ENCODE data around the gene CIPC.

CIPC gene

GRCh38 chr14:77071938-77072388 lies 26.1 kb upstream of the CIPC start:
- no peak for DNase-seq

- DNase-seq, result no peak
Observed at GRCh38 chr14:77074969-77075368, 23.1 kb upstream of the CIPC start.

- DNase-seq, result no peak
Observed at GRCh38 chr14:77076113-77076631, 21.9 kb upstream of the CIPC start.

- DNase-seq, result no peak
Observed at GRCh38 chr14:77077040-77077439, 21.0 kb upstream of the CIPC start.

GRCh38 chr14:77082356-77082755 lies 15.7 kb upstream of the CIPC start:
- no peak for DNase-seq

GRCh38 chr14:77083082-77083481 lies 15.0 kb upstream of the CIPC start:
- DNase-seq, result no peak

- DNase-seq, result no peak
Observed at GRCh38 chr14:77084985-77085384, 13.1 kb upstream of the CIPC start.

- DNase-seq, result no peak
Observed at GRCh38 chr14:77085538-77085937, 12.5 kb upstream of the CIPC start.

GRCh38 chr14:77086017-77086727 lies 11.9 kb upstream of the CIPC start:
- DNase-seq, result no peak

- DNase-seq, result no peak
Observed at GRCh38 chr14:77086951-77087350, 11.1 kb upstream of the CIPC start.

- no peak for DNase-seq
Observed at GRCh38 chr14:77087631-77088030, 10.4 kb upstream of the CIPC start.

GRCh38 chr14:77088219-77088618 lies 9.8 kb upstream of the CIPC start:
- DNase-seq, result no peak

- no peak for DNase-seq
Observed at GRCh38 chr14:77088645-77089044, 9.4 kb upstream of the CIPC start.

GRCh38 chr14:77091518-77091917 lies 6.5 kb upstream of the CIPC start:
- no peak for DNase-seq

- DNase-seq, result no peak
Observed at GRCh38 chr14:77092676-77093075, 5.4 kb upstream of the CIPC start.

GRCh38 chr14:77094672-77095284 lies 3.3 kb upstream of the CIPC start:
- peak; percentile 73 for DNase-seq

- no peak for DNase-seq
Observed at GRCh38 chr14:77097006-77097699, 905 bp upstream of the CIPC start.

GRCh38 chr14:77098529-77099353 lies 683 bp downstream of the CIPC start:
- peak; percentile 13 for DNase-seq

GRCh38 chr14:77099425-77100167 lies 1.5 kb downstream of the CIPC start:
- no peak for DNase-seq

- DNase-seq, result no peak
Observed at GRCh38 chr14:77100961-77101360, 2.9 kb downstream of the CIPC start.

- DNase-seq, result no peak
Observed at GRCh38 chr14:77102154-77102553, 4.1 kb downstream of the CIPC start.

- no peak for DNase-seq
Observed at GRCh38 chr14:77103475-77103874, 5.4 kb downstream of the CIPC start.

Measured in activated T-cell treated with anti-CD3 and anti-CD28 coated beads for 4 hours (primary cell).